GM21390 (cell line): ENCODE results near the gene PDCD7.
"Not testable (repeated sequence)": the region's sequence is repeated elsewhere in the genome, so short reads cannot be mapped to it uniquely, and the experiment has no call there.

Source experiments
- ATAC-seq: cut with Tn5 transposase; IDR thresholded peaks from one replicate; pipeline ENCODE4 v1.9.1; 2021; ENCODE audit not compliant: unreplicated experiment

PDCD7 gene

GRCh38 chr15:65133548-65134200 is at the start of gene PDCD7:
Gene PDCD7, minus strand, starts transcription at chr15:65133808. Its CDS starts 27 bp downstream, at chr15:65133781.
- ATAC-seq = peak; percentile 87

- ATAC-seq = no peak
Observed at GRCh38 chr15:65182538-65182937, 48.9 kb upstream of the PDCD7 start.

- not testable (repeated sequence) for ATAC-seq
Observed at GRCh38 chr15:65181582-65182353, 48.2 kb upstream of the PDCD7 start.

GRCh38 chr15:65180167-65180566 is 46.6 kb upstream of the PDCD7 start:
- ATAC-seq = no peak

- ATAC-seq = no peak
Observed at GRCh38 chr15:65177901-65178300, 44.3 kb upstream of the PDCD7 start.

- no peak for ATAC-seq
Observed at GRCh38 chr15:65176056-65176455, 42.4 kb upstream of the PDCD7 start.

- ATAC-seq = no peak
Observed at GRCh38 chr15:65175511-65175910, 41.9 kb upstream of the PDCD7 start.

- no peak for ATAC-seq
Observed at GRCh38 chr15:65174509-65174908, 40.9 kb upstream of the PDCD7 start.

GRCh38 chr15:65172531-65172930 is 38.9 kb upstream of the PDCD7 start:
- ATAC-seq = no peak

- ATAC-seq = no peak
Observed at GRCh38 chr15:65171428-65171827, 37.8 kb upstream of the PDCD7 start.

GRCh38 chr15:65165875-65166274 is 32.3 kb upstream of the PDCD7 start:
- no peak for ATAC-seq

GRCh38 chr15:65164139-65164538 is 30.5 kb upstream of the PDCD7 start:
- ATAC-seq = no peak

- no peak for ATAC-seq
Observed at GRCh38 chr15:65163041-65163440, 29.4 kb upstream of the PDCD7 start.

GRCh38 chr15:65156692-65157091 is 23.1 kb upstream of the PDCD7 start:
- ATAC-seq = no peak

GRCh38 chr15:65154720-65155119 is 21.1 kb upstream of the PDCD7 start:
- ATAC-seq = no peak

GRCh38 chr15:65147902-65148301 is 14.3 kb upstream of the PDCD7 start:
- ATAC-seq = no peak

- no peak for ATAC-seq
Observed at GRCh38 chr15:65146438-65146837, 12.8 kb upstream of the PDCD7 start.

- not testable (repeated sequence) for ATAC-seq
Observed at GRCh38 chr15:65138631-65139030, 5.0 kb upstream of the PDCD7 start.

- ATAC-seq = not testable (repeated sequence)
Observed at GRCh38 chr15:65137893-65138292, 4.3 kb upstream of the PDCD7 start.

GRCh38 chr15:65137089-65137488 is 3.5 kb upstream of the PDCD7 start:
- ATAC-seq = not testable (repeated sequence)

GRCh38 chr15:65134538-65134937 is 930 bp upstream of the PDCD7 start:
- ATAC-seq = no peak

GRCh38 chr15:65132878-65133547 is 595 bp downstream of the PDCD7 start:
- ATAC-seq = peak; percentile 45
